GM18907 (cell line): ENCODE measurements around the gene DNAJC11.
"Not testable (repeated sequence)": the region's sequence is repeated elsewhere in the genome, so short reads cannot be mapped to it uniquely, and the experiment has no call there.

Experiments used
- ATAC-seq: cut with Tn5 transposase; IDR thresholded peaks from one replicate; pipeline ENCODE4 v1.9.1; 2021; ENCODE audit warnings: mild to moderate bottlenecking, moderate library complexity; ENCODE audit not compliant: unreplicated experiment

The DNAJC11 gene

DNA sequence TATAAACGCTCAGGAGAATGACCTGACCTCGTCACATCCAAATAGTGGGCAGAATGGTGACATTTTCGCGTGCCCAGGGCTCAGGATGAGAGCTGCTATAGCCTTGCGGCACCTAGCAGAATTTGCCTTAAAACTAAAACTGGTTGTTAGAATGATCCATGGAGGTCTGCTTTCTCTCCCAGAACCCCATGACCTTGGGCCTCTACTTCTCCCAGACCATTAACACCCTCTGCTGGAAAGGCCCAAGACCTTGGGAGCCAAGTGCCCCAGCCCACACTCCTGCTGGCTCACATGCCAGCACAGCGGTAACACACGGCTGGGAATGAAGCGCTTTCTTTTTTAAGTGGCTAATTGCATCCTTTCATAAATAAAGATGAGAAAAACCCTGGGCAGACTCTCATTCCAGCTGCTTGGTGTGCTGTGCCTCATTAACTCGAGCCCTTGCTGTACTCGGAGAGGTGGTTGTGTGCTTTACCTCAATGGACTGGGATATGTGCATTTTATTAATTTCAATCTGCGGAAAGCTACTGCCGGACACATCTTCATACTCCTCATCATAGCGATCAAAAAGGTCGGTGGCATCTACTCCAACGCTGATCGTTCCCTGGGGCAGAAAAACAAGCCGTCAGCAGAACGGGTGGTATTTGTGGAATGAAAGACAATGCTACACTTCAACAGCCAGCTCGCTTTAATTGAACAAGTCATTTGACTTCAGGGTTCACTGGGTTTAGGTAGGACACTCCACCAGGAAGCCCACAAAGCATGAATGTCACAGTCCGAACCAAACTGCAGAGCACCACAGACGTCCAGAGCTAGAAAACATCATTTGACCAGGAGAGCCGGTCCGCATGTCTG is 48.0 kb downstream of the DNAJC11 start:
- no peak for ATAC-seq

DNA sequence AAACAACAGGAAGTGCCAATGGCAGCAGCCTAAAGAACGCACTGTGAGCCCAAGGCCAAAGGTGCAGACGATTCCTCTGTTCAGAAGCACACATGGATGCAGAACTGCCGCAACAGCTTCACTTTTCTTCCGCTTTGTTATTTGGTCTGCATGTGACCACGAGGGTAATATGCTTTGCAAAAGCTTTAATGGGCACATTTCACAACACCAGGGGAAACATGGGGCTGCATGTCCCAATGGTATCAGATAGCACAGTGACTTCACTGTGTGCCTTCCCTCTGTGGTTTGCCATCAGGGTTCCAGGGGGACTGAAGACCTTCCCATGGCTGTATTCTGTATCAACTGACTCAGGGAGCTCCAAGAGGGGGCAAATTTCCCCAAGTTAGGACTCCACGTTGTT is 48.6 kb downstream of the DNAJC11 start:
- no peak for ATAC-seq

DNA sequence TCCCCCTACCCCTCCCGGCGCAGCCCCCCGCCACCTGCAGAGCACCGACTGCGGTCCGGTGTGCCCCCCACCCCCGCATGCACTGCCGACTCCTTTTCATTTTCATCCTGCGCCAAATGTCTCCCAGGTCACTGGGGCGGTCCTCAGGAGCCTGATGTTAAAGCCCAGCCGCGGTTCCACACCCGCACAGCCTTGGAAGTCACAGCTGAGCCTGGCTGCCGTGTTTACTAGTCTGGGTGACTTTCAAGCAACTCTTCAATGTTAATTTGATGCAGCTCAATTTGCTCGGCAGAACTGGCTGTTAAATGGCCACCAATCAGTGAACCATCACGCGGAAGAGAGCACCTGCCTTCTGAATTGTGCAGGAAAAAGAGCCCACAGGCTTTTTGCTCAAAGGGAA is 49.7 kb downstream of the DNAJC11 start:
- no peak for ATAC-seq

DNA sequence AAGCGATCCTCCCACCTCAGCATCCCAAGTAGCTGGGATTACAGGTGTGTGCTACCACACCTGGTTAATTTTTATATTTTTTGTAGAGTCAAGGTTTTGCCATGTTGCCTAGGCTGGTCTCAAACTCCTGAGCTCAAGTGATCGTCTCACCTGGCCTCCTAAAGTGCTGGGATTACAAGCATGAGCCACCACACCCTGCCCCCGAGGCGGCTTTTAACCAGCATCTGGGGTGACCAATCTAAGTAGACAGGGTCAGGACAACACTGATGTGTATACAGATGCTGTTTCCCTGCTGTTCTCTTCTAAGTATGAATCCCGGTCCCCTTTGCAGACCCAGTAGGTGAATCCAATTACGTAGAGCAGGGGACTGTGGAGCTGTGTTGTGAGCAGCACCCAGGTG is 53.1 kb downstream of the DNAJC11 start:
- ATAC-seq, result no peak

DNA sequence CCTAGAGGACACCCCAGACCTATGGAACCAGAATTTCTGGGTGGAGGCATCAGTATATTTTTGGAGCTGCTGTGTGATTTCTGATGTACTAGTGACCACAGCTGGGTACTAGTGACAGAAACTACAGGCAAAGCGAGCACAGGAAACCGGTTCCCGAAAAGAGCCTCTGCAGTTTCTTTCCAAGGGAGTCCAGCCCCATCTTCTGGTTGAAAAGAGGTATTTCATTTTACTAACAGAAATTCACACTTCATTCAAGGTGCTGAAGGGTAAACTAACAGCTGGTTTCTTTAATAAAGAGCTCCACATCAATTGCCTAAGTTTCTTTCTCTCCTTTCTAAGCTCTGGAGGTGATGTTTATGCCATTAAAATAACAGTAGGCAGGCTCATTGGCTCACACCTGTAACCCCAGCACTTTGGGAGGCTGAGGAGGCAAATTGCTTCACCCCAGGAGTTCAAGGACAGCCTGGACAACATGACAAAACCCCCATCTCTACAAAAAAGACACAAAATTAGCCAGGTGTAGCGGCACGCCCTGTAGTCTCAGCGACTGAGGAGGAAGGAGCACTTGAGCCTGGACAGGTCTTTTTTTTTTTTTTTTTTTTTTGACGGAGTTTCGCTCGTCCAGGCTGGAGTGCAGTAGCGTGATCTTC is 55.0 kb downstream of the DNAJC11 start:
- ATAC-seq, result no peak

DNA sequence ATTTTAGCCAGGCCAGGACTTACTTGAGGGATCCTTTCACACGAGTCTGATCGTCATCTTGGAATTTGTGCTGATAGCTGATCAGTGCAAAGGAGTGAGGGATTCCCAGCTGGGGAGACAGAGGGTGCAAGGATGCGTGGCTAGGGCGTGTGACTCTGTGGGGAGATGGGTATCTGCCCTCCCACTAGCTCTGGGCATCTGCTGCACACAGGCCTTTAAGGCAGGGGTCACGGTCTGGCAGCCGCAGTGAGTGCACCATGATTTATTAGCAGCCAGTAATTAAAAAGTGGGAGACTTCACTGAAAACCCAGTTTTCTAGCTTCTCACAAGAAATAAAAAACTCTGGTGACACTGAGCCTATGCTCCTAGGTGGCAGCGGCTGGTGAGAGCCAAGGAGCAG is 56.6 kb downstream of the DNAJC11 start:
- ATAC-seq, result no peak

DNA sequence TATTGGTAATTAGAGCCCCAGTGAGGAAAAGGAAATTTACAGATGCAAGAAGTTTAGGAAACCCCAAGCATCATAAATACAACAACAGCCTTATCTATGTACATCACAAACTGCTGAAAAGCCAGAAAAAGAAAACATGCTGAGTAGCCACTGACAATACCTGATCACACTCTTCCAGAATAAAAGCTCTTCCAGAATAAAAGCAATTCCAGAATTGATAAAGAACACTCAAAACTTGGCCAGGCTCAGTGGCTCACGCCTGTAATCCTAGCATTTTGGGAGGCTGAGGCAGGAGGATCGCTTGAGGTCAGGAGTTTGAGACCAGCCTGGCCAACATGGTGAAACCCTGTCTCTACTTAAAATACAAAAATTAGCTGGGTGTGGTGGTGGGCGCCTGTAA is 60.7 kb downstream of the DNAJC11 start:
- not testable (repeated sequence) for ATAC-seq

DNA sequence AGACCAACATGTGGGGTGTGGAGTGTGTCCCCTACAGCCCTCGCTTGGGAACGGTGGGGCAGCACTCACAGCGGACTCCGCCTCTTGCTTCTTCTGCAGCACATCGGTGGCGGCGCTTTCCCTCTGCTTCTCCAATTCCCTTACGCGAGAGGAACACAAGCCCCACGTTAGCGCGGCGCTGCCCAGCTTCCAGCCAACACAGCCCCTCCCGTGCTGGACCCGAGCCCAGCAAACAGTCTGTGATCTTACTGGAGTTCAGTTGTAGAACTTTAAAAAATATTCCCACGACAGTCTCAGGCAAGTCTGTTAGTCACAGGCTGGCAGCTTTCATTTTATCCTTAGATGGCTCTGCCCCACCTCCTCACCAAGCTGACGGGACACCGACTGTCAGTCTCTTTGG is 63.4 kb downstream of the DNAJC11 start:
- no peak for ATAC-seq

DNA sequence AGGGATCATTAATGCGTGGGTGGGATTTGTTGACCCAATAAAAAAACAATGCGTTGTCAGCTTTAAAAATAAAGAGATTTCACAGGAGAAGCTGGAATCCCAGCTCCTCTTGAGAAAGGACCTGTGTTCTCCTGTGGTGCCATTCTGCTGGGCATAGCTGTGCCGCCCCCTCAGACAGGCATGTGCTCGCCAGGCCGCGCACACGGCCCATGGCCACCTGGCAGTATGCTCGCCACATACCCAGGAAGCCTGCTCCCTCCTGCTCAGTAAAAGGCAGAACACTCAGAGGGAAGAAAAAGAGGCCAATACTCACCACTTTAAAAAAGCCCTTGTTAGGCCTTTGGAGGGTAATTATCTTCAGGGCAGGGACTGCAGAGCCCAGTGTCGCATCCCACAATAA is 63.8 kb downstream of the DNAJC11 start:
- ATAC-seq, result no peak

DNA sequence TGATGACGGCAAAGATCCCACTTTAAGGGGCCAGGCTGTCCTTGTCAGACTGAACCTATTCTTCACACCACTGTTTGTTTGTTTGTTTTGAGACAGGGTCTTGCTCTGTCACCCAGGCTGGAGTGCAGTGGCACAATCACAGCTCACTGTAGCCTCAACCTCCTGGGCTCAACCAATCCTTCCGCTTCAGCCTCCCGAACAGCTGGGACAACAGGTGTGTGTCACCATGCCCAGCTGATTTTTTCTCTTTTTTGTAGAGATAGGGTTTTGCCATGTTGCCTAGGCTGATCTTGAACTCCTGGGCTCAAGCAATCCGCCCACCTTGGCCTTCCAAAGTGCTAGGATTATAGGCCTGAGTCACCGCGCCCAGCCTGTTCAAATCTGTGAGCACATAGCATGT is 64.8 kb downstream of the DNAJC11 start:
- ATAC-seq, result not testable (repeated sequence)

DNA sequence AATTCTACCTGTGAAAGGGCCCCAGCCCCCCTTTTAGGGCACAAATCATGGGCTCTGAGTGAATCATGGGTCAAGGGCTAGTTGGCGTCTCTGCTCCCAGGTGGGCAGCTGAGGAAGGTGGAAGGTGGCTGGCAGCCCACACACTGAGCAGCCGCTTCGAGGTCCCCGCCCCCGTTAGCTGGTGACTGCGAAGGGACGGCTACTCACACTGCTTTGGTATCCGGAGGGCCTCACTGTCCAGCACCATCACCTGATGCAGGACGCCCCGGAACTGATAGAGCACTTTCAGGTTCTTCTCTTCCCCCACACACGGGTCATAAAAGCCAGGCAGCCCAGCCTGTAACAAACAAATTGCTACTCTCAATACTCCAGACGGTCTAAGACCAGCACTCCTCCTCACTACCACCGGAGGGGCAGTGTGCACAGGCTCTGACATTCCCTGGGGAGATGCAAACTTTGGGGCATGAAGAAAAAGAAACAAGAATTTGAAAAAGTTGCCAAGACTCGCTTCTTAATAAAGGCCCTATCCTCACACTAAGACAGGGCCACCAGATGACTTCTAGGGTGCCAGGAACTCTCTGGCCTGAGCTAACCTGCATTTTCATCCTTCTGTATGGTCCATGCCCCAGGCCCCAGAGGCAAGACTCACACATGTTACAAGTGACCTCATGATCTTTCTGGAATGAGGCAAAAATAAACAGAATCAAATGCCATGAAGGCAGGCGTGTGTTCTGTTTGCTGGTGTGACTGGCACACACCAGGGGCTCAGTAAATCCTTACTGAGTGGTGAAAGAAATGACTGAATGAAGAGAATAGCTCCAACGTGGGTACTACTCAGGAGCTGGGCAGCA is 65.5 kb downstream of the DNAJC11 start:
- ATAC-seq, result no peak

DNA sequence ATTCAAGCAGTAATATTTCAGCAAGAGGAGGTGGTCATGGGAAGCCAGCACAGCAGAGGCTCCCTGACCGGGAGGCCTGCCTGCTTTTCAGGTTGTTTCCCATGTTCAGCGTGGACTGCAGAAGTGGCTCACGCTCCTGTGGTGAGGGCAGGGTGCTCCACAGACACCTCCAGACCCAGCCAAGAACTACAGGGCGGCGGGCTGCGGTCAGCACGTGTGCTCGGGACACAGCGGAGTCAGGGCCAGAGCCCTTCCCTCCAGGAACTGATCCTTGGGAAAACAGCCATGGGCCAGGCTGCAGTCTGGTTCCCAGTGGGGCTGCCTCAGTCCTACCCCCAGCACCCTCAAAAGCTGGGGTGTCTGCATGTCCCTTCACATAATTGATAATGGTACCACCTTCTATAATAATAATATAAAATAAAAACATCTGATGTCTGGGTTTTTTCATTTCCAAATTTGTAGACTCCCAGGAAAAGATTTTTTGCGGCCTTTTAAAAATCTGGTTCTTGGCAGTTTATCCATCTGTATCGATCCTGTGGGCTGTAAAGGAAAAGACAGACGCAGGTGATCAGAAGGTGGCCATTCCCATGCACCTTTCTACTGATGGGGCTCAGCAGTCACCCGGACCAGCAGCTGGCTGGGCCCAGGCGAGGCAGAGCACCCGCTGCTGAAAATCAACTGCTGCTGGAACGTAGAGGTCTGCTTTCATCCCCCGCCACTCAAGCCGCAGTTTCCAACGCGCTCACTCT is 66.3 kb downstream of the DNAJC11 start:
- no peak for ATAC-seq

DNA sequence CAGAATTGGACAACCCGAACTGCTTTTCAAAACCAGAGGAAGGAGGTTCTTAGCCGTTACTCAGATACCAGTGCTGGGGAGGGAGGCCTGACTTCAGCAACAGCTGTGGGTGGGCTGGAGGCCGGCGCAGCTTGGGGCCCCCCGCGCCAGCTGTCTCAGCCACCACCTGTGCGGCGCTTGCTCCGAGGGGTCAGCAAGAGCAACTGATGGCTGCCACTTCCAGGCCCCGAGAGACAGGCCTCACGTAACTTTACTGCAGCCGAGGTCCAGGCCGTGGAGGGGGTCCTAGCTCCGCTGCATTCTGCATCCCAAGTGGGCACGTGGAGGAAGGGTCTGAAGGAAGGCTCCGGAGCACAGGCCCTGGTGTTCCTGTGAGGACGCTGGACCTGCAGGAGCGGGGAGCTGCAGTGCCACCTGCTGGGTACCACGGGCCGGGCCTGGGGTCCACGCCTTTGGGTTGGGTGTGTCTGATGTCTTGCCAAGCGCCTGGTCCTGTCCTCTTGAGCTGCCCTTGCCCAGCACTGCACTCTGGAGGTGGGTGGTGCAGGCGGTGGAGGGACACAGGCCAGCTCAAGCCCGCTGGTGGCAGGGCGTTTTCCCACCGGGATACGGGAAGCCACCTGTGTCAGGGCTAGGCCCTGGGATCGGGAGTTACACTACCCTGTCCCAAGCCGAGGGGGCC is 67.1 kb downstream of the DNAJC11 start:
- no peak for ATAC-seq

DNA sequence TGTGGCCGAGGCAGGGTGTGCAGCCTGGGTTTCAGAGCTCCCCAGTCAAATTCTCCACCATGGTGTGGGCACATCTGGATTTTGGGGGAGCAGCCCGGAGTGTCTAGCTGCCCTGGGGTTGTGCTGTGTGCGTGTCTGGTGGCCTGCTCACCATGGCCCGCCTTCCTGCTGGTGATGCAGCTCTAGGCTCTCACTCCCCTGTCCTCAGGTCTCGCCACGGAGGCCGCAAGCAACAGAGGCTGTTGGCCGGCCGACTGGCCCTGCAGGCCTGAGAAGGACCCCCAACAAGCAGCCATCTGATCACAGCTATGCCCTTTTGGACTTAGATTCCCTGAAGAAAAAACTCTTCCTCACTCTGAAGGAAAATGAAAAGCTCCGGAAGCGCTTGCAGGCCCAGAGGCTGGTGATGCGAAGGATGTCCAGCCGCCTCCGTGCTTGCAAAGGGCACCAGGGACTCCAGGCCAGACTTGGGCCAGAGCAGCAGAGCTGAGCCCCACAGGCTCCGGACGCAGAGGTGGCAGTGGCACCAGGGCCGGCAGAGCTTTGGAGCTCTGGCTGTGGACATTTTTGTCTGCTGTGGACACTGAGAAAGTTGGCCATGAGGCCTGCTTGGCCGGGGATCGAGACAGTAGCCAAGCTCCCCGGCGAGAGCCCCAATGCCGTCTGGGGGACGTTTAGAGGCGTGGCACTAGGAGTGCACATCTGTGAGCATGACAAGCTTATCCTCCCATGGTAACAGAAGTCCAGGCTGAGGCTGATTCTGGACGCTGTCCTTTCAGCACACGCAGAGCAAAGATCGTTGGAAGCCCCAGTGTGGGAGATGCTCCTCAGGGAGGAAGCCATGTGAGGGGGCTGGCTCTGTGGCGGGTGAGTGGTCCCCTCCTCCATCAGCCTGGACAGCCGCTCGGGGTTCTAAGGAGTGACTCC is 68.8 kb downstream of the DNAJC11 start:
- ATAC-seq, result no peak

DNA sequence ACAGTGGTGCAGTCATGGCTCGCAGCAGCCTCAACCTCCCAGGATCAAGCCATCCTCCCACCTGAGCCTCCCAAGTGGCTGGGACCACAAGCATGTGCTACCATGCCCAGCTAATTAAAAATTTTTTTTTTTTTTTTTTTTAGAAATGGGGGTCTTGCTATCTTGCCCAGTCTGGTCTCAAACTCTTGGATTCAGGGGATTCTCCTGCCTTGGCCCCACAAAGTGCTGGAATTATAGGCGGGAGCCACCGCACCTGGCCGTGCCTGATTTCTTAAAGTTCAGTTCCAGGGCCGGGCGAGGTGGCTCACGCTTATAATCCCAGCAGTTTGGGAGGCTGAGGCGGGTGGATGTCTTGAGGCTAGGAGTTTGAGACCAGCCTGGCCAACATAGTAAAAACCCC is 70.6 kb downstream of the DNAJC11 start:
- no peak for ATAC-seq

DNA sequence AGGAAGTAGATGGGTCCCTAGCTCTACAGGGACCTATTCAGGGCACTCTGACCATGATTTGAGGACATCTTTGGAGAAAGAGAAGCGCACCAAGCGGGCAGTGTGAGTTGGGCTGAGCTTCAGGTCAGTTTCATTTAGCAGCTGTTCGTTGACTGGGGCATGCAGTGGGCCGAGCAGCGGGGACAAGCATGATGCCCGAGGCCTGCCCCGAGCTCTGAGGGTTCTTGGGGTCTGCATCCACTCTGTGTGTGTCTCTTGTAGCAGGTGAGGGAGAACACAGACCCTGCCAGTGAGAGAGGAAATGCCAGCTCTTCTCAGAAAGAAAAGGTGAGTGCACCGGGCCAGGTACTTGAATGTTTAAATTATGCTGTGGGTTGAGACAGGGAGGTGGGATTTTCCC is 71.6 kb downstream of the DNAJC11 start:
- no peak for ATAC-seq

DNA sequence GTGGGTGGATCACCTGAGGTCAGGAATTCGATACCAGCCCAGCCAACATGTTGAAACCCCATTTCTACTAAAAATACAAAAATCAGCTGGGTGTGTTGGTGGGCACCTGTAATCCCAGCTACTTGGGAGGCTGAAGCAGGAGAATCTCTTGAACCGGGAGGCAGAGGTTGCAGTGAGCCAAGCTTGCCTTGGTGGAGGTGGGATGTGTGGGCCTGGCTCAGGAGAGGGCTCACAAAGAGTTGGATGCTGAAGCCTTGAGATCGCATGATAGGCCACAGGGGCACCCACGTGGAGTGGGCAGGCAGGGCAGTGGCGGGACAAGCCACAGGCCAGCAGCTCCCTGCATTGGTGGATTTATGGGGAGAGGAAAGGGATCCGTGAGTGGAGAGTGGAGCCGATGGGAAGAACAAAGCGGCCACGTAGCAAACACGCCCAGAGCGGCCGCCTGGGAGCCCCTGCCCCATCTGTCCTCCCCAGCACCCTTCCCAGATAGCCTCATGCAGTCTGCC is 72.6 kb downstream of the DNAJC11 start:
- no peak for ATAC-seq

DNA sequence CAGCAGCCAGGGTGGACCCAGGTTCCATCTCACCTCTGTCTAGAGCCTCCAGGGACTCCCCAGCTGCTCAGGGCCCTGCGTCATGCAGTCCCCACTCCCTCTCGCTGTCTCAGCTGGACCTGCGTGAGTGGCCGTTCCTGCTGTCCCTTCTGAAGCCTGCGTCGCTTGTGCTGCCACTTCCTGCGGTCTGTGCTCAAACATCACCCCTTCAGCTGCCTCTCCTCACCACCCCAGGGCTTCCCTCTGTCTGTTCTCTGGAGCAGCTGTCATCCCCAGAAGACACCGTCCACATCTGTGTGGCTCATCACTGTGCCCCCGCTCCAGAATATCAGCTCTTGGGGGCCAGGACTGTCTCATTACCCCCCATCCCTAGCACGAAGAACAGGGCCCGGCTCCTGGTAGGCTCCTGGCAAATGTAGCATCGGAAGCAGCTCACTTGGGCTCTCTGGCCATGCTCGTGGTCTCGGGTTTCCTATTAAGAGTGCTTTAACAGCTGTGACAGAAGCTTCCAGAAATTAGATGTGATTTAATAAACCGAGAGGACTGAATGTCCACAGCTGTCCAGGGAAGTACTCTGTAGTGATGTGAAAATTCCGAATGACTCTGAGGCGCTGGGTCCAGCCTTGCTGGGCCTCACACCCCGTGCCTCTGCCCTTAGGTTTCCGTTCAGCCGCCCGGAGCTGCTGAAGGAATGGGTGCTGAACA is 73.6 kb downstream of the DNAJC11 start:
- ATAC-seq, result no peak
